GM12878 (cell line): ENCODE data around the gene COG2. TPM values are rescaled to one million over a fixed set of nuclear protein-coding genes. Genes with fewer than 3 reads are reported as not detected.

Experiments
- ATAC-seq: fragments of 200-7000 bp; cut with Tn5 transposase; 3 replicates; pipeline ENCODE4 v1.9.1; 2020; ENCODE audit warnings: mild to moderate bottlenecking, moderate library complexity
- BruUV-seq: library from RNA; stranded (reverse); fragments of 400-500 nt; replicated peaks from 2 replicates; lab custom pipeline; 2021; lab: Mats Ljungman, UMichigan
- CTCF ChIA-PET: fragments of 300-600 bp; sonication (Branson Sonifier 250); formaldehyde crosslinking; extraction: SDS; loops from one replicate; lab custom pipeline; 2021; ENCODE audit warnings: inconsistent platforms; lab: Yijun Ruan, JAX
- POLR2A ChIA-PET: fragments of 350-600 bp; formaldehyde crosslinking; extraction: SDS; loops from one replicate; lab custom pipeline; 2021; ENCODE audit warnings: inconsistent platforms; lab: Charles Lee
- RAD21 ChIA-PET: fragments of 300-600 bp; sonication (Branson Sonifier 250); formaldehyde crosslinking; loops from one replicate; lab custom pipeline; 2023; ENCODE audit warnings: antibody characterized with exemption; ENCODE audit not compliant: unreplicated experiment; lab: Charles Lee
- SMC1A ChIA-PET: fragments of 300-600 bp; sonication (Branson Sonifier 250); formaldehyde crosslinking; loops from one replicate; lab custom pipeline; 2023; ENCODE audit not compliant: unreplicated experiment, uncharacterized antibody; lab: Charles Lee
- DNase-seq: peaks from one replicate; pipeline ENCODE4 v3.0.0-alpha.2; 2011; ENCODE audit warnings: low read depth, low spot score
- FAIRE-seq: peaks from 3 replicates; lab custom pipeline; 2011; peaks lifted over from hg19 to GRCh38; lab: Jason Lieb, UNC
- H2AFZ ChIP-seq: 2 replicates; pipeline ENCODE4 v1.6.0; 2011; ENCODE audit warnings: low read depth, low read length, control low read depth; ENCODE audit not compliant: control insufficient read depth
- H3K27ac ChIP-seq: 2 replicates; pipeline ENCODE4 v1.5.1; 2011; ENCODE audit warnings: control low read depth; ENCODE audit not compliant: control insufficient read depth, insufficient read depth
- H3K27me3 ChIP-seq, 2 experiments: replicated peaks in 1 of 2; 2 replicates each; pipeline versions ENCODE4 v1.6.0 to v1.6.1; 2011; ENCODE audit warnings: low read length in 1 of 2; ENCODE audit not compliant: control insufficient read depth in 2 of 2, insufficient read depth in 2 of 2
- H3K36me3 ChIP-seq, 2 experiments: 2 replicates each; pipeline ENCODE4 v1.5.1; 2011; ENCODE audit warnings: low read length in 1 of 2; ENCODE audit not compliant: control insufficient read depth in 2 of 2, insufficient read depth in 2 of 2
- H3K4me1 ChIP-seq: 2 replicates; pipeline ENCODE4 v1.6.1; 2011; ENCODE audit warnings: mild to moderate bottlenecking, low read length, moderate library complexity, mixed read lengths; ENCODE audit not compliant: control insufficient read depth, insufficient read depth
- H3K4me2 ChIP-seq: 2 replicates; pipeline ENCODE4 v1.6.0; 2011; ENCODE audit warnings: control low read depth; ENCODE audit not compliant: control insufficient read depth, insufficient read depth
- H3K4me3 ChIP-seq: fragments of 200-600 bp; sonication (generic); 2 replicates; pipeline ENCODE4 v1.5.1; 2016
- H3K79me2 ChIP-seq: 2 replicates; pipeline ENCODE4 v1.6.0; 2011; ENCODE audit warnings: low read length; ENCODE audit not compliant: control insufficient read depth, insufficient read depth
- H3K9ac ChIP-seq: 2 replicates; pipeline ENCODE4 v1.8.0; 2011; ENCODE audit warnings: low read length, control low read depth, mixed read lengths; ENCODE audit not compliant: control insufficient read depth, insufficient read depth
- H3K9me3 ChIP-seq: replicated peaks from 3 replicates; pipeline ENCODE4 v1.5.1; 2011; ENCODE audit warnings: mild to moderate bottlenecking, low read length; ENCODE audit not compliant: control insufficient read depth, insufficient read depth
- H4K20me1 ChIP-seq: 2 replicates; pipeline ENCODE4 v1.6.0; 2011; ENCODE audit not compliant: control insufficient read depth, insufficient read depth
- BRCA1 ChIP-seq: IDR thresholded peaks from 2 replicates; pipeline ENCODE4 v1.6.1; 2011; ENCODE audit warnings: low read depth, low read length, improper control_type of control experiment
- EGR1 ChIP-seq, 2 experiments: IDR thresholded peaks; 1 replicate in 1 of 2; 2 replicates in 1 of 2; pipeline ENCODE4 v1.6.1; 2011 to 2012; ENCODE audit warnings: low read depth in 2 of 2, low read length in 2 of 2, borderline replicate concordance in 1 of 2, mild to moderate bottlenecking in 1 of 2, moderate library complexity in 1 of 2
- IKZF1 ChIP-seq: fragments of 450-650 bp; conservative IDR thresholded peaks from 2 replicates; pipeline ENCODE4 v1.6.1; 2017; ENCODE audit warnings: antibody characterized with exemption, mild to moderate bottlenecking
- KAT2A ChIP-seq: conservative IDR thresholded peaks from 2 replicates; pipeline ENCODE4 v1.6.1; 2011; ENCODE audit warnings: low read depth, low read length; ENCODE audit not compliant: control insufficient read depth
- LARP7 ChIP-seq: fragments of 450-650 bp; IDR thresholded peaks from 2 replicates; pipeline ENCODE4 v1.6.1; 2017; ENCODE audit warnings: mild to moderate bottlenecking
- MYB ChIP-seq: fragments of 150-350 bp; IDR thresholded peaks from 2 replicates; pipeline ENCODE4 v1.6.1; 2014; ENCODE audit warnings: mild to moderate bottlenecking, low read depth, low read length, borderline replicate concordance
- POLR2A ChIP-seq: IDR thresholded peaks from 2 replicates; pipeline ENCODE4 v1.6.1; 2011; ENCODE audit warnings: low read depth, mild to moderate bottlenecking, low read length
- RFX5 ChIP-seq: IDR thresholded peaks from 2 replicates; pipeline ENCODE4 v1.6.1; 2011; ENCODE audit warnings: low read depth, low read length, improper control_type of control experiment
- SRF ChIP-seq, 2 experiments: IDR thresholded peaks; 2 replicates each; pipeline ENCODE4 v1.6.1; 2011; ENCODE audit warnings: low read depth in 2 of 2, low read length in 2 of 2, mild to moderate bottlenecking in 1 of 2, moderate library complexity in 1 of 2
- TCF12 ChIP-seq: IDR thresholded peaks from 2 replicates; pipeline ENCODE4 v1.6.1; 2011; ENCODE audit warnings: low read depth, mild to moderate bottlenecking, low read length
- ZZZ3 ChIP-seq: IDR thresholded peaks from 2 replicates; pipeline ENCODE4 v1.6.1; 2011; ENCODE audit warnings: low read depth; ENCODE audit not compliant: control insufficient read depth, insufficient read length
- WGBS: methylation state at CpG from one replicate; pipeline ENCODE4 v1.1.6; 2016; ENCODE audit warnings: low lambda C conversion rate; ENCODE audit not compliant: insufficient replicate concordance, insufficient coverage; ENCODE audit errors: missing lambda C conversion rate; 5-methylcytosine and 5-hydroxymethylcytosine counted together
- in situ Hi-C: fragments of 300-500 bp; cut with MboI; formaldehyde crosslinking; loops from 9 replicates; pipeline ENCODE4 v1.14.3; 2018; ENCODE audit warnings: mixed read lengths
- intact Hi-C: fragments of 100-400 bp; cut with micrococcal nuclease; formaldehyde crosslinking; loops from one replicate; pipeline ENCODE4 v1.14.2; 2022; ENCODE audit not compliant: unreplicated experiment
- polyA plus RNA-seq, 11 experiments: library from polyadenylated mRNA; depleted of rRNA in 4 of 11; unstranded in 6 of 11; stranded (reverse) in 5 of 11; fragments of >200 nt; fragmentation: Nextera tagmentation in 4 of 11; fragmentation: Illumina TruSeq in 1 of 11; extraction: Ambion mirVana in 4 of 11; extraction: Trizol in 1 of 11; gene quantifications; 1 replicate in 1 of 11; 2 replicates in 10 of 11; pipeline versions ENCODE4 v1.2.1 to v1.2.3, GENCODE V29; 2011 to 2016; ENCODE audit warnings: inconsistent platforms in 2 of 11, missing spikeins in 2 of 11, low read depth in 1 of 11
- total RNA-seq, 4 experiments: library from RNA; depleted of rRNA in 3 of 4; stranded (reverse); fragments of >200 nt in 3 of 4; fragmentation: Illumina TruSeq in 1 of 4; extraction: Trizol in 1 of 4; gene quantifications; 2 replicates each; pipeline versions ENCODE4 v1.2.1 to v1.2.3, GENCODE V29; 2013 to 2021
- TF ChIP-seq, protein P1 (sequence below): fragments of 450-650 bp; formaldehyde crosslinking; IDR thresholded peaks from 2 replicates; pipeline ENCODE4 v1.4.0; 2020; ENCODE audit warnings: mild to moderate bottlenecking, moderate library complexity
- TF ChIP-seq, protein P2 (sequence below): fragments of 450-650 bp; conservative IDR thresholded peaks from 2 replicates; pipeline ENCODE4 v1.6.1; 2017; ENCODE audit warnings: mild to moderate bottlenecking, moderate library complexity

Gene COG2
- total and polyA plus RNA-seq, 10 of the 15 experiments (the other 5 are each of a cell fraction or from before 2014, with no cell fraction given) = 15.0 to 31.5 (median 28.3) TPM

DNA sequence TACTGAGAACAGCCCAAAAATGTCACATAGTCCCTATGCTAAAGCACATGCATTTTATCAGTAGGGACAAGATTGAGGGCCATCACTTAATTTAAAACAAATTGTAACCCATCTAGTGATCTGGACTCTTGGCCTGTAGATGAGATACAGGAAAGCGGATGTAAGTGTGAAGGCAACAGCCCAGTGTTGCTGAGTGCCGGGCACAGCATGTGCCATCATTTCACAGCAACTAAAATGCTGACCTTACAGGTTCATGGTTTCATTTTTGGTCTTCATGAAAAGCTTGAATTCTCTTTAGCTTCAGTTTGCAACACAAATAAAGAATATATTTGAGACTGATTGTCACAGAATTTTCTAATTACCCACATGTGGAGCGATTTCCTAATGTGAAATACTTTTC lies 5.8 kb downstream of the COG2 start:
- ATAC-seq (no peak), FAIRE-seq (no peak), DNase-seq (no peak)
- H3K36me3 ChIP-seq = no peaks in the 10 kb centered on the region
- H4K20me1 ChIP-seq = no peaks in the 10 kb centered on the region
- peaks cover 13% of the 10 kb centered on the region; the same call in 1 of the 2 replicates for H3K4me1 ChIP-seq
- ChIA-PET POLR2A (no interaction called here), CTCF (no interaction called here), RAD21 (no interaction called here), SMC1A (interaction anchor here (0.6 kb wide), 1 partner anchor 1536 kb away, joined by 3 read pairs; no protein-coding TSS in a partner anchor)
- intact Hi-C loops (no loop called here), in situ Hi-C loops (no loop called here)
- no peaks in the 10 kb centered on the region for H3K27me3 ChIP-seq
- TF ChIP-seq, protein P1, sequence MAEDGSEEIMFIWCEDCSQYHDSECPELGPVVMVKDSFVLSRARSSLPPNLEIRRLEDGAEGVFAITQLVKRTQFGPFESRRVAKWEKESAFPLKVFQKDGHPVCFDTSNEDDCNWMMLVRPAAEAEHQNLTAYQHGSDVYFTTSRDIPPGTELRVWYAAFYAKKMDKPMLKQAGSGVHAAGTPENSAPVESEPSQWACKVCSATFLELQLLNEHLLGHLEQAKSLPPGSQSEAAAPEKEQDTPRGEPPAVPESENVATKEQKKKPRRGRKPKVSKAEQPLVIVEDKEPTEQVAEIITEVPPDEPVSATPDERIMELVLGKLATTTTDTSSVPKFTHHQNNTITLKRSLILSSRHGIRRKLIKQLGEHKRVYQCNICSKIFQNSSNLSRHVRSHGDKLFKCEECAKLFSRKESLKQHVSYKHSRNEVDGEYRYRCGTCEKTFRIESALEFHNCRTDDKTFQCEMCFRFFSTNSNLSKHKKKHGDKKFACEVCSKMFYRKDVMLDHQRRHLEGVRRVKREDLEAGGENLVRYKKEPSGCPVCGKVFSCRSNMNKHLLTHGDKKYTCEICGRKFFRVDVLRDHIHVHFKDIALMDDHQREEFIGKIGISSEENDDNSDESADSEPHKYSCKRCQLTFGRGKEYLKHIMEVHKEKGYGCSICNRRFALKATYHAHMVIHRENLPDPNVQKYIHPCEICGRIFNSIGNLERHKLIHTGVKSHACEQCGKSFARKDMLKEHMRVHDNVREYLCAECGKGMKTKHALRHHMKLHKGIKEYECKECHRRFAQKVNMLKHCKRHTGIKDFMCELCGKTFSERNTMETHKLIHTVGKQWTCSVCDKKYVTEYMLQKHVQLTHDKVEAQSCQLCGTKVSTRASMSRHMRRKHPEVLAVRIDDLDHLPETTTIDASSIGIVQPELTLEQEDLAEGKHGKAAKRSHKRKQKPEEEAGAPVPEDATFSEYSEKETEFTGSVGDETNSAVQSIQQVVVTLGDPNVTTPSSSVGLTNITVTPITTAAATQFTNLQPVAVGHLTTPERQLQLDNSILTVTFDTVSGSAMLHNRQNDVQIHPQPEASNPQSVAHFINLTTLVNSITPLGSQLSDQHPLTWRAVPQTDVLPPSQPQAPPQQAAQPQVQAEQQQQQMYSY = no peak
- TF ChIP-seq RFX5 (no peak), IKZF1 (no peak), LARP7 (no peak), POLR2A (no peak), MYB (no peak), EGR1 (IDR thresholded peaks at IDR 0.05; ENCODE audit: borderline replicate concordance in 1 of 2, low read depth in 2 of 2, low read length in 2 of 2) (no peak), SRF (IDR thresholded peaks at IDR 0.05; ENCODE audit: low read depth in 2 of 2, low read length in 2 of 2) (no peak), KAT2A (no peak), ZZZ3 (no peak), TCF12 (no peak), BRCA1 (no peak)
- TF ChIP-seq, protein P2, sequence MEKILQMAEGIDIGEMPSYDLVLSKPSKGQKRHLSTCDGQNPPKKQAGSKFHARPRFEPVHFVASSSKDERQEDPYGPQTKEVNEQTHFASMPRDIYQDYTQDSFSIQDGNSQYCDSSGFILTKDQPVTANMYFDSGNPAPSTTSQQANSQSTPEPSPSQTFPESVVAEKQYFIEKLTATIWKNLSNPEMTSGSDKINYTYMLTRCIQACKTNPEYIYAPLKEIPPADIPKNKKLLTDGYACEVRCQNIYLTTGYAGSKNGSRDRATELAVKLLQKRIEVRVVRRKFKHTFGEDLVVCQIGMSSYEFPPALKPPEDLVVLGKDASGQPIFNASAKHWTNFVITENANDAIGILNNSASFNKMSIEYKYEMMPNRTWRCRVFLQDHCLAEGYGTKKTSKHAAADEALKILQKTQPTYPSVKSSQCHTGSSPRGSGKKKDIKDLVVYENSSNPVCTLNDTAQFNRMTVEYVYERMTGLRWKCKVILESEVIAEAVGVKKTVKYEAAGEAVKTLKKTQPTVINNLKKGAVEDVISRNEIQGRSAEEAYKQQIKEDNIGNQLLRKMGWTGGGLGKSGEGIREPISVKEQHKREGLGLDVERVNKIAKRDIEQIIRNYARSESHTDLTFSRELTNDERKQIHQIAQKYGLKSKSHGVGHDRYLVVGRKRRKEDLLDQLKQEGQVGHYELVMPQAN = no peak
- WGBS = 100% methylated on average over 3 of the region's 3 CpGs
- H3K79me2 ChIP-seq = peaks cover 39% of the 10 kb centered on the region
- H3K9me3 ChIP-seq = no peaks in the 10 kb centered on the region; the same call in 2 of the 3 replicates
- no peak overlapping the region for H3K4me3 ChIP-seq
- no TSS peak for BruUV-seq
- no peak overlapping the region for H3K9ac ChIP-seq
- H3K27ac ChIP-seq = no peak overlapping the region
- no peak overlapping the region for H2AFZ ChIP-seq
- H3K4me2 ChIP-seq = no peak overlapping the region
